Ectodermal cell (in vitro differentiated cells): Measurements from ENCODE around the gene SPEF1.

ENCODE experiments used
- H3K27ac ChIP-seq: 2 replicates; pipeline ENCODE4 v1.7.0; 2013; ENCODE audit warnings: mild to moderate bottlenecking, low read depth, low read length; ENCODE audit not compliant: insufficient read depth, poor library complexity, severe bottlenecking
- H3K27me3 ChIP-seq: 2 replicates; pipeline ENCODE4 v1.7.0; 2013; ENCODE audit warnings: mild to moderate bottlenecking, low read length; ENCODE audit not compliant: insufficient read depth, control insufficient read depth, poor library complexity, severe bottlenecking
- H3K36me3 ChIP-seq: one replicate; pipeline ENCODE4 v1.7.0; 2013; ENCODE audit warnings: low read length; ENCODE audit not compliant: control insufficient read depth, insufficient read depth
- H3K4me1 ChIP-seq: one replicate; pipeline ENCODE4 v1.7.0; 2013; ENCODE audit warnings: low read length; ENCODE audit not compliant: control insufficient read depth, insufficient read depth
- H3K4me3 ChIP-seq: 2 replicates; pipeline ENCODE4 v1.7.0; 2013; ENCODE audit warnings: low read depth, low read length, control low read depth; ENCODE audit not compliant: insufficient read depth
- H3K9me3 ChIP-seq: 2 replicates; pipeline ENCODE4 v1.7.0; 2013; ENCODE audit warnings: mild to moderate bottlenecking, low read length, moderate library complexity; ENCODE audit not compliant: control insufficient read depth
- WGBS, 2 experiments: methylation state at CpG; one replicate each; pipeline ENCODE4 v1.1.7; 2013; ENCODE audit warnings: missing lambda C conversion rate in 2 of 2; 5-methylcytosine and 5-hydroxymethylcytosine counted together

The SPEF1 gene

DNA sequence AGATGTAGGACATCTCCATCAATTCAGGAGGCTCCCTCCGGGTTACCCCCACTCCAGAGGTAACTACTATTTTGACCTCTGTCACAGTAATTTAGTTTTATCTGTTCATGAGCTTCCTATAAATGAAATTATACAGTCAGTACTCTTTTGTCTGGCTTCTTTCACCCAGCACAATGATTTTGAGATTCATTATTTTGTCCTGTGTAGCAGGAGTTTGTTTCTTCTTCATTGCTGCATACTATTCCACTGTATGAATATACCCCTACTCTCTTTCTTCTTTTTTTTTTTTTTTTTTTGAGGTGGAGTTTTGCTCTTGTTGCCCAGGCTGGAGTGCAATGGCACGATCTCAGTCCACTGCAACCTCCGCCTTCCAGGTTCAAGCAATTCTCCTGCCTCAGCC, 27.3 kb upstream of the SPEF1 start:
- Histone ChIP-seq H3K27me3 (no peaks in the 10 kb centered on the region), H3K4me1 (peaks cover 17% of the 10 kb centered on the region), H3K27ac (no peak overlapping the region), H3K9me3 (no peaks in the 10 kb centered on the region), H3K4me3 (no peak overlapping the region), H3K36me3 (no peaks in the 10 kb centered on the region)
- 89 to 97% methylated on average over 3 of the region's 3 CpGs for WGBS, 2 experiments

- Histone ChIP-seq H3K27ac (no peak overlapping the region), H3K4me1 (peaks cover 22% of the 10 kb centered on the region), H3K9me3 (no peaks in the 10 kb centered on the region), H3K36me3 (peaks cover 5% of the 10 kb centered on the region), H3K27me3 (no peaks in the 10 kb centered on the region), H3K4me3 (no peak overlapping the region)
- WGBS, 2 experiments, result 92% methylated on average over 11 of the region's 11 CpGs
Observed at GRCh38 chr20:3804781-3805180, 23.5 kb upstream of the SPEF1 start.

GRCh38 chr20:3804254-3804751, 23.1 kb upstream of the SPEF1 start:
- 89 to 91% methylated on average over 11 of the region's 11 CpGs for WGBS, 2 experiments
- peaks cover 5% of the 10 kb centered on the region for H3K36me3 ChIP-seq

GRCh38 chr20:3803854-3804253, 22.6 kb upstream of the SPEF1 start:
- H3K9me3 ChIP-seq, result no peaks in the 10 kb centered on the region
- H3K27me3 ChIP-seq, result no peaks in the 10 kb centered on the region
- no peak overlapping the region for H3K27ac ChIP-seq
- peaks cover 5% of the 10 kb centered on the region for H3K36me3 ChIP-seq
- no peak overlapping the region for H3K4me3 ChIP-seq
- peaks cover 31% of the 10 kb centered on the region for H3K4me1 ChIP-seq
- WGBS, 2 experiments, result 76 to 78% methylated on average over 6 of the region's 6 CpGs

More at GRCh38 chr20:3804254-3804751, 23.1 kb upstream of the SPEF1 start:
- Histone ChIP-seq H3K4me3 (no peak overlapping the region), H3K27me3 (no peaks in the 10 kb centered on the region), H3K27ac (no peak overlapping the region), H3K4me1 (peaks cover 26% of the 10 kb centered on the region), H3K9me3 (no peaks in the 10 kb centered on the region)

GRCh38 chr20:3803289-3803688, 22.0 kb upstream of the SPEF1 start:
- Histone ChIP-seq H3K27me3 (no peaks in the 10 kb centered on the region), H3K27ac (no peak overlapping the region), H3K36me3 (peaks cover 5% of the 10 kb centered on the region), H3K4me1 (peaks cover 32% of the 10 kb centered on the region), H3K4me3 (no peak overlapping the region), H3K9me3 (no peaks in the 10 kb centered on the region)
- 91% methylated on average over 14 of the region's 14 CpGs for WGBS, 2 experiments

- Histone ChIP-seq H3K4me1 (peaks cover 28% of the 10 kb centered on the region), H3K36me3 (peaks cover 5% of the 10 kb centered on the region), H3K4me3 (no peak overlapping the region)
Observed at GRCh38 chr20:3802524-3803239, 21.4 kb upstream of the SPEF1 start.

GRCh38 chr20:3801846-3802245, 20.6 kb upstream of the SPEF1 start:
- Histone ChIP-seq H3K27ac (no peak overlapping the region), H3K27me3 (peaks cover 9% of the 10 kb centered on the region), H3K4me1 (peaks cover 21% of the 10 kb centered on the region), H3K9me3 (no peaks in the 10 kb centered on the region), H3K4me3 (no peak overlapping the region), H3K36me3 (peaks cover 5% of the 10 kb centered on the region)
- WGBS, 2 experiments, result 96 to 98% methylated on average over 13 of the region's 13 CpGs

More at GRCh38 chr20:3802524-3803239, 21.4 kb upstream of the SPEF1 start:
- WGBS, 2 experiments, result 93 to 95% methylated on average over 11 of the region's 11 CpGs
- Histone ChIP-seq H3K27ac (no peak overlapping the region), H3K27me3 (peaks cover under 1% of the 10 kb centered on the region), H3K9me3 (no peaks in the 10 kb centered on the region)

GRCh38 chr20:3801299-3801698, 20.1 kb upstream of the SPEF1 start:
- Histone ChIP-seq H3K9me3 (no peaks in the 10 kb centered on the region), H3K36me3 (peaks cover 5% of the 10 kb centered on the region), H3K4me3 (no peak overlapping the region), H3K27ac (no peak overlapping the region), H3K27me3 (peaks cover 14% of the 10 kb centered on the region), H3K4me1 (peaks cover 21% of the 10 kb centered on the region)
- WGBS, 2 experiments, result 95 to 97% methylated on average over 4 of the region's 4 CpGs

DNA sequence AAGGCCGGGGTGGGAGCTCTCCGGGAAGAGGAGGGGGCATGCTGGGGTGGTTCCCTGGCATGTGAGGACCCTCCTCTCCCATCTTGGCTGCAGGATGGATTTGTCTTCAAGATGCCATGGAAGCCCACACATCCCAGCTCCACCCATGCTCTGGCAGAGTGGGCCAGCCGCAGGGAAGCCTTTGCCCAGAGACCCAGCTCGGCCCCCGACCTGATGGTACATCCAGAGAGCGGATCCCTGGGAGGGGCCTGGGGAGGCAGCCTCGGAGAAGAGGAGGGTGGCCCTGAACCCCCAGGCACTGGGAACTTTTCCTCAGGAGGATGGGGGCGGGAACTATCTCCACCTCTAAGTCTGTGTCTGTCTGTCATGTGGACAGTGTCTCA, 19.6 kb upstream of the SPEF1 start:
- Histone ChIP-seq H3K4me3 (no peak overlapping the region), H3K4me1 (peaks cover 21% of the 10 kb centered on the region), H3K9me3 (no peaks in the 10 kb centered on the region), H3K27ac (no peak overlapping the region), H3K36me3 (peaks cover 5% of the 10 kb centered on the region), H3K27me3 (peaks cover 14% of the 10 kb centered on the region)
- 94% methylated on average over 8 of the region's 8 CpGs for WGBS, 2 experiments

GRCh38 chr20:3800256-3800877, 19.1 kb upstream of the SPEF1 start:
- peak overlapping the region; percentile 90 for H3K27ac ChIP-seq
- H3K9me3 ChIP-seq, result no peaks in the 10 kb centered on the region
- H3K27me3 ChIP-seq, result peaks cover 19% of the 10 kb centered on the region
- peaks cover 5% of the 10 kb centered on the region for H3K36me3 ChIP-seq
- WGBS, 2 experiments, result 79% methylated on average over 18 of the region's 18 CpGs
- H3K4me3 ChIP-seq, result no peak overlapping the region
- peaks cover 21% of the 10 kb centered on the region for H3K4me1 ChIP-seq
